Nephron (organoid): ENCODE measurements around the gene BLVRA.

Experiments used
- H3K27ac Mint-ChIP-seq, 3 experiments: 2 replicates each; pipeline ENCODE4 v1.8.0; 2020; ENCODE audit warnings: mixed read lengths in 3 of 3, mild to moderate bottlenecking in 2 of 3, moderate library complexity in 1 of 3
- H3K27me3 Mint-ChIP-seq: 2 replicates; pipeline ENCODE4 v1.8.0; 2021; ENCODE audit warnings: low read depth, mild to moderate bottlenecking, moderate library complexity, mixed read lengths
- H3K36me3 Mint-ChIP-seq: 2 replicates; pipeline ENCODE4 v1.8.0; 2020; ENCODE audit warnings: low read depth, mixed read lengths
- H3K4me1 Mint-ChIP-seq: 2 replicates; pipeline ENCODE4 v1.8.0; 2020; ENCODE audit warnings: mixed read lengths
- H3K4me3 Mint-ChIP-seq, 3 experiments: 2 replicates each; pipeline ENCODE4 v1.8.0; 2020; ENCODE audit warnings: mild to moderate bottlenecking in 3 of 3, mixed read lengths in 3 of 3, moderate library complexity in 2 of 3
- H3K9me3 Mint-ChIP-seq: 2 replicates; pipeline ENCODE4 v1.8.0; 2020; ENCODE audit warnings: mixed read lengths
- TF ChIP-seq, protein P1 (sequence below), 3 experiments: fragments of 200-600 bp; sonication (generic); IDR thresholded peaks; one replicate each; pipeline ENCODE4 v1.5.0; 2021; ENCODE audit warnings: antibody characterized with exemption in 3 of 3; ENCODE audit not compliant: unreplicated experiment in 3 of 3

Gene BLVRA

DNA sequence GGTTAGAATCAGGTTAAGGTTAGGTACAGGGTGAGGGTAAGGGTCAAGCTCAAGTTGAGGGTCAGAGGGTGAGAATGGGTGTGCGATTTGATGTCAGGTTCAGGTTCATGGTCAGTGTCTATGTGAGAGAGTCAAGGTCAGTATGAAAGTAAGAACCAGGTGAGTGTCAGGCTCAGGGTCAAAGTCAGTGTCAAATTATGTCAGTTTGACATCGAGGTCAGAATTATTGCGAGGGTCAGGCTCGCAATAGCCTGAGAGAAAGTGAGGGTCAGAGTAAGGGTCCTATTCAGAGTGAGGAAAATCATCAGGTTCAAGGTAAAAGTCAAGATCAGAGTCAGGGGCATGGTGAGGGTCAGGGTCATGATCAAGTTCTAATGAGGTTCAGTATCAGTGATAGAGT is 97.8 kb downstream of the BLVRA start:
- Mint-ChIP-seq H3K27me3 (no peaks in the 10 kb centered on the region), H3K36me3 (no peaks in the 10 kb centered on the region), H3K27ac (no peak overlapping the region), H3K4me1 (no peaks in the 10 kb centered on the region), H3K4me3 (no peak overlapping the region), H3K9me3 (no peaks in the 10 kb centered on the region)
- TF ChIP-seq, protein P1, sequence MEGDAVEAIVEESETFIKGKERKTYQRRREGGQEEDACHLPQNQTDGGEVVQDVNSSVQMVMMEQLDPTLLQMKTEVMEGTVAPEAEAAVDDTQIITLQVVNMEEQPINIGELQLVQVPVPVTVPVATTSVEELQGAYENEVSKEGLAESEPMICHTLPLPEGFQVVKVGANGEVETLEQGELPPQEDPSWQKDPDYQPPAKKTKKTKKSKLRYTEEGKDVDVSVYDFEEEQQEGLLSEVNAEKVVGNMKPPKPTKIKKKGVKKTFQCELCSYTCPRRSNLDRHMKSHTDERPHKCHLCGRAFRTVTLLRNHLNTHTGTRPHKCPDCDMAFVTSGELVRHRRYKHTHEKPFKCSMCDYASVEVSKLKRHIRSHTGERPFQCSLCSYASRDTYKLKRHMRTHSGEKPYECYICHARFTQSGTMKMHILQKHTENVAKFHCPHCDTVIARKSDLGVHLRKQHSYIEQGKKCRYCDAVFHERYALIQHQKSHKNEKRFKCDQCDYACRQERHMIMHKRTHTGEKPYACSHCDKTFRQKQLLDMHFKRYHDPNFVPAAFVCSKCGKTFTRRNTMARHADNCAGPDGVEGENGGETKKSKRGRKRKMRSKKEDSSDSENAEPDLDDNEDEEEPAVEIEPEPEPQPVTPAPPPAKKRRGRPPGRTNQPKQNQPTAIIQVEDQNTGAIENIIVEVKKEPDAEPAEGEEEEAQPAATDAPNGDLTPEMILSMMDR (IDR thresholded peaks at IDR 0.05; ENCODE audit: unreplicated experiment in 3 of 3): no peak
